HCT116 (cell line): ENCODE results near the gene ADGRV1. TPM values are rescaled to one million over a fixed set of nuclear protein-coding genes. Genes with fewer than 3 reads are reported as not detected.

Experiments used
- ATAC-seq: fragments of 200-7000 bp; cut with Tn5 transposase; 2 replicates; pipeline ENCODE4 v1.9.1; 2020; ENCODE audit warnings: mild to moderate bottlenecking, moderate library complexity
- BruUV-seq: library from RNA; stranded (reverse); fragments of 400-500 nt; replicated peaks from 2 replicates; lab custom pipeline; 2021; lab: Mats Ljungman, UMichigan
- CTCF ChIA-PET: fragments of 300-600 bp; sonication (Branson Sonifier 250); formaldehyde crosslinking; loops from one replicate; lab custom pipeline; 2021; ENCODE audit warnings: antibody characterized with exemption; lab: Charles Lee
- POLR2A ChIA-PET: fragments of 300-600, 350-600 bp; sonication (Branson Sonifier 250); formaldehyde crosslinking; loops from one replicate; lab custom pipeline; 2021; ENCODE audit warnings: antibody characterized with exemption; lab: Charles Lee
- RAD21 ChIA-PET, 2 experiments: fragments of 300-600 bp; sonication (Branson Sonifier 250); formaldehyde crosslinking; loops; one replicate each; lab custom pipeline; 2023; ENCODE audit warnings: low total read pairs in 2 of 2; ENCODE audit not compliant: uncharacterized antibody in 2 of 2, unreplicated experiment in 2 of 2, low non-redundant PET in 1 of 2; lab: Charles Lee
- DNase-seq: peaks from one replicate; pipeline ENCODE4 v3.0.0-alpha.2; 2010; ENCODE audit warnings: low read depth, low spot score
- H2AFZ ChIP-seq: fragments of 200-600 bp; shearing (Covaris generic), sonication (generic); 2 replicates; pipeline ENCODE4 v1.6.1; 2017; ENCODE audit warnings: low read depth, mixed run types, mixed read lengths, antibody characterized with exemption, low read length; ENCODE audit not compliant: poor library complexity, severe bottlenecking
- H3K27ac ChIP-seq: 2 replicates; pipeline ENCODE4 v1.5.1; 2012; ENCODE audit warnings: low read depth, low read length
- H3K27me3 ChIP-seq: fragments of 200-600 bp; sonication (generic); 2 replicates; pipeline ENCODE4 v1.6.1; 2016; ENCODE audit warnings: mixed run types, low read length, mixed read lengths; ENCODE audit not compliant: insufficient read depth
- H3K36me3 ChIP-seq, 2 experiments: fragments of 200-500 bp in 1 of 2; fragments of 200-600 bp in 1 of 2; sonication (Bioruptor generic) in 1 of 2; sonication (generic) in 1 of 2; 2 replicates each; pipeline versions ENCODE4 v1.5.1 to v1.6.1; 2014 to 2016; ENCODE audit warnings: low read length in 2 of 2, inconsistent platforms in 1 of 2, mixed read lengths in 1 of 2, mixed run types in 1 of 2; ENCODE audit not compliant: insufficient read depth in 2 of 2, control insufficient read depth in 1 of 2
- H3K4me1 ChIP-seq, 2 experiments: fragments of 200-600 bp in 1 of 2; sonication (generic) in 1 of 2; 2 replicates each; pipeline versions ENCODE4 v1.5.1 to v1.6.1; 2012 to 2017; ENCODE audit warnings: low read length in 2 of 2, inconsistent platforms in 1 of 2, mild to moderate bottlenecking in 1 of 2, mixed read lengths in 1 of 2, mixed run types in 1 of 2, moderate library complexity in 1 of 2; ENCODE audit not compliant: insufficient read depth in 2 of 2, control insufficient read depth in 1 of 2
- H3K4me2 ChIP-seq: fragments of 200-600 bp; sonication (generic); 2 replicates; pipeline ENCODE4 v1.6.1; 2017; ENCODE audit warnings: mixed run types, low read length, mixed read lengths
- H3K4me3 ChIP-seq, 2 experiments: fragments of 200-600 bp in 1 of 2; sonication (generic) in 1 of 2; replicated peaks in 1 of 2; 2 replicates each; pipeline ENCODE4 v1.5.1; 2011 to 2016; ENCODE audit warnings: low read length in 2 of 2, control low read depth in 1 of 2, low read depth in 1 of 2, mild to moderate bottlenecking in 1 of 2, mixed read lengths in 1 of 2, mixed run types in 1 of 2
- H3K79me2 ChIP-seq: fragments of 200-600 bp; sonication (generic); 2 replicates; pipeline ENCODE4 v1.6.1; 2017; ENCODE audit warnings: mild to moderate bottlenecking, mixed run types, low read length, moderate library complexity, mixed read lengths; ENCODE audit not compliant: insufficient read depth
- H3K9ac ChIP-seq: fragments of 200-600 bp; sonication (generic); 2 replicates; pipeline ENCODE4 v1.6.1; 2016; ENCODE audit warnings: low read length, mixed read lengths
- H3K9me2 ChIP-seq: fragments of 200-600 bp; sonication (generic), shearing (Covaris generic); 2 replicates; pipeline ENCODE4 v1.6.1; 2017; ENCODE audit warnings: mixed run types, mild to moderate bottlenecking, moderate library complexity; ENCODE audit not compliant: insufficient read depth
- H3K9me3 ChIP-seq, 2 experiments: fragments of 200-500 bp in 1 of 2; fragments of 200-600 bp in 1 of 2; sonication (Bioruptor generic) in 1 of 2; sonication (generic) in 1 of 2; 2 replicates each; pipeline ENCODE4 v1.6.1; 2014 to 2017; ENCODE audit warnings: low read length in 2 of 2, mixed read lengths in 2 of 2, inconsistent platforms in 1 of 2, low read depth in 1 of 2, mild to moderate bottlenecking in 1 of 2, mixed run types in 1 of 2, moderate library complexity in 1 of 2; ENCODE audit not compliant: control insufficient read depth in 1 of 2, insufficient read depth in 1 of 2
- H4K20me1 ChIP-seq: fragments of 200-600 bp; sonication (generic), shearing (Covaris generic); 2 replicates; pipeline ENCODE4 v1.6.1; 2017; ENCODE audit warnings: mixed run types, mild to moderate bottlenecking, moderate library complexity; ENCODE audit not compliant: insufficient read depth
- ATF3 ChIP-seq: IDR thresholded peaks from 2 replicates; pipeline ENCODE4 v1.6.1; 2012
- CBX3 ChIP-seq: IDR thresholded peaks from 2 replicates; pipeline ENCODE4 v1.6.1; 2012; ENCODE audit warnings: low read depth
- CEBPB ChIP-seq: IDR thresholded peaks from 2 replicates; pipeline ENCODE4 v1.6.1; 2012; ENCODE audit warnings: low read depth
- REST ChIP-seq: IDR thresholded peaks from 2 replicates; pipeline ENCODE4 v1.6.1; 2012; ENCODE audit warnings: low read depth
- SRF ChIP-seq: IDR thresholded peaks from 2 replicates; pipeline ENCODE4 v1.6.1; 2012; ENCODE audit warnings: low read depth
- TCF7L2 ChIP-seq: IDR thresholded peaks from 2 replicates; pipeline ENCODE4 v1.7.0; 2011; ENCODE audit warnings: borderline replicate concordance, inconsistent platforms; ENCODE audit not compliant: insufficient read depth, insufficient read length; ENCODE audit errors: extremely low read depth
- ZFX ChIP-seq: fragments of 450-650 bp; IDR thresholded peaks from 2 replicates; pipeline ENCODE4 v1.6.1; 2017
- ZNF274 ChIP-seq: fragments of 200-500 bp; sonication (Bioruptor generic); IDR thresholded peaks from 2 replicates; pipeline ENCODE4 v1.6.1; 2014; ENCODE audit warnings: mild to moderate bottlenecking, low read depth, low read length, inconsistent platforms
- intact Hi-C: fragments of 100-400 bp; cut with micrococcal nuclease; formaldehyde crosslinking; loops from 2 replicates; pipeline ENCODE4 v1.10.0; 2022
- total RNA-seq: library from RNA; stranded (reverse); gene quantifications from one replicate; pipeline ENCODE4 v1.2.1, GENCODE V29; 2021; ENCODE audit not compliant: unreplicated experiment
- TF ChIP-seq, protein P1 (sequence below), 3 experiments: fragments of 200-600 bp in 1 of 3; sonication (generic) in 1 of 3; IDR thresholded peaks in 2 of 3; conservative IDR thresholded peaks in 1 of 3; 2 replicates each; pipeline ENCODE4 v1.5.1; 2012 to 2017; ENCODE audit warnings: low read depth in 2 of 3, low read length in 2 of 3, antibody characterized with exemption in 1 of 3, borderline replicate concordance in 1 of 3, control low read depth in 1 of 3, mild to moderate bottlenecking in 1 of 3, mixed read lengths in 1 of 3, mixed run types in 1 of 3, moderate library complexity in 1 of 3; ENCODE audit not compliant: insufficient read depth in 1 of 3

The ADGRV1 gene
- total RNA-seq, 1 experiment from 2014 or later = 6.0 TPM

- CTCF ChIA-PET = interaction anchor here (1.0 kb wide), 1 partner anchor 346 kb away, joined by 4 read pairs; no protein-coding TSS in a partner anchor
- no peak for TF ChIP-seq TCF7L2
- no peak for TF ChIP-seq CBX3
- TF ChIP-seq ZNF274 = no peak
- TF ChIP-seq SRF = no peak
- TF ChIP-seq CEBPB = no peak
- TF ChIP-seq ZFX = no peak
- TF ChIP-seq REST = no peak
- TF ChIP-seq, protein P1, sequence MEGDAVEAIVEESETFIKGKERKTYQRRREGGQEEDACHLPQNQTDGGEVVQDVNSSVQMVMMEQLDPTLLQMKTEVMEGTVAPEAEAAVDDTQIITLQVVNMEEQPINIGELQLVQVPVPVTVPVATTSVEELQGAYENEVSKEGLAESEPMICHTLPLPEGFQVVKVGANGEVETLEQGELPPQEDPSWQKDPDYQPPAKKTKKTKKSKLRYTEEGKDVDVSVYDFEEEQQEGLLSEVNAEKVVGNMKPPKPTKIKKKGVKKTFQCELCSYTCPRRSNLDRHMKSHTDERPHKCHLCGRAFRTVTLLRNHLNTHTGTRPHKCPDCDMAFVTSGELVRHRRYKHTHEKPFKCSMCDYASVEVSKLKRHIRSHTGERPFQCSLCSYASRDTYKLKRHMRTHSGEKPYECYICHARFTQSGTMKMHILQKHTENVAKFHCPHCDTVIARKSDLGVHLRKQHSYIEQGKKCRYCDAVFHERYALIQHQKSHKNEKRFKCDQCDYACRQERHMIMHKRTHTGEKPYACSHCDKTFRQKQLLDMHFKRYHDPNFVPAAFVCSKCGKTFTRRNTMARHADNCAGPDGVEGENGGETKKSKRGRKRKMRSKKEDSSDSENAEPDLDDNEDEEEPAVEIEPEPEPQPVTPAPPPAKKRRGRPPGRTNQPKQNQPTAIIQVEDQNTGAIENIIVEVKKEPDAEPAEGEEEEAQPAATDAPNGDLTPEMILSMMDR (IDR thresholded peaks at IDR 0.05 in 2 of 3, conservative IDR thresholded peaks at IDR 0.05 in 1 of 3; ENCODE audit: borderline replicate concordance in 1 of 3, insufficient read depth in 1 of 3, low read depth in 2 of 3, low read length in 2 of 3) = no peak
- TF ChIP-seq ATF3 = no peak
- Histone ChIP-seq H3K4me2 (no peak overlapping the region), H3K36me3 (no peaks in the 10 kb centered on the region), H3K27ac (no peak overlapping the region), H2AFZ (no peak overlapping the region), H3K9me3 (no peaks in the 10 kb centered on the region), H3K27me3 (no peaks in the 10 kb centered on the region), H3K4me3 (no peak overlapping the region), H3K4me1 (no peaks in the 10 kb centered on the region), H3K9ac (no peak overlapping the region), H3K79me2 (no peaks in the 10 kb centered on the region), H3K9me2 (0 out of 2 replicates have a peak, but pooled peaks cover 2% of the 10 kb centered on the region), H4K20me1 (no peaks in the 10 kb centered on the region)
- ATAC-seq (no peak), DNase-seq (no peak)
- no TSS peak for BruUV-seq
- intact Hi-C loops = no loop called here
- POLR2A ChIA-PET = interaction anchor here (1.0 kb wide), 1 partner anchor 13 kb away, joined by 3 read pairs; no protein-coding TSS in a partner anchor
- RAD21 ChIA-PET = no interaction called here
Observed at GRCh38 chr5:91092859-91093783, 534.5 kb downstream of the ADGRV1 start.
